ENCODE data around the gene CATSPER3.

DNA sequence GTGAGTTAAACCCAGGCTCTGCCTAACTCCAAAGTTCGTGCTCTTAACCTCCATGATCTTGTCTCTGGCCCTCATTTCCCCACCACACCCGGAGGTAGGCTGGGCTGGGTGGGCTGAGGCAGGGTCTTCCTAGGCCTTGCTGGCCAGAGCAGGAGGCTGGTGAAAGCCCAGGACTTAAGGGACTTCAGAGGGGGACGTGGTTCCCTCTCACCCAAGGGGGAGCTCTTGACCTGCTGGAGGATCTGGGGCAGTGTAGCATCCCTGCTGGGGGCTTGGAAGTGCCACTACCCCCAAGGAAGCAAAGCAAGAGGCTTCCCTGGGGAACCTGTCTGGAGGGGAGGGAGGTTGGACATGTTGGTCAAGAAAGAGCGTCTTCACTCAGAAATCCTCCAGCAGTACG lies 51.6 kb downstream of the CATSPER3 start:
- TF ChIP-seq, protein P1, sequence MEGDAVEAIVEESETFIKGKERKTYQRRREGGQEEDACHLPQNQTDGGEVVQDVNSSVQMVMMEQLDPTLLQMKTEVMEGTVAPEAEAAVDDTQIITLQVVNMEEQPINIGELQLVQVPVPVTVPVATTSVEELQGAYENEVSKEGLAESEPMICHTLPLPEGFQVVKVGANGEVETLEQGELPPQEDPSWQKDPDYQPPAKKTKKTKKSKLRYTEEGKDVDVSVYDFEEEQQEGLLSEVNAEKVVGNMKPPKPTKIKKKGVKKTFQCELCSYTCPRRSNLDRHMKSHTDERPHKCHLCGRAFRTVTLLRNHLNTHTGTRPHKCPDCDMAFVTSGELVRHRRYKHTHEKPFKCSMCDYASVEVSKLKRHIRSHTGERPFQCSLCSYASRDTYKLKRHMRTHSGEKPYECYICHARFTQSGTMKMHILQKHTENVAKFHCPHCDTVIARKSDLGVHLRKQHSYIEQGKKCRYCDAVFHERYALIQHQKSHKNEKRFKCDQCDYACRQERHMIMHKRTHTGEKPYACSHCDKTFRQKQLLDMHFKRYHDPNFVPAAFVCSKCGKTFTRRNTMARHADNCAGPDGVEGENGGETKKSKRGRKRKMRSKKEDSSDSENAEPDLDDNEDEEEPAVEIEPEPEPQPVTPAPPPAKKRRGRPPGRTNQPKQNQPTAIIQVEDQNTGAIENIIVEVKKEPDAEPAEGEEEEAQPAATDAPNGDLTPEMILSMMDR (IDR thresholded peaks at IDR 0.05) = no peak
- TF ChIP-seq POLR2A (IDR thresholded peaks at IDR 0.05) = no peak
- no peak for TF ChIP-seq POLR2AphosphoS5 (IDR thresholded peaks at IDR 0.05)
